Neutrophil (primary cell): ENCODE measurements around the gene PCDHGA1.
"Not testable (repeated sequence)": the region's sequence is repeated elsewhere in the genome, so short reads cannot be mapped to it uniquely, and the experiment has no call there.

Experiments used
- H3K27ac ChIP-seq: fragments of 200-600 bp; sonication (generic); 2 replicates; pipeline ENCODE4 v1.5.1; 2016; ENCODE audit warnings: mild to moderate bottlenecking, moderate library complexity
- H3K27me3 ChIP-seq: fragments of 200-600 bp; sonication (generic); 2 replicates; pipeline ENCODE4 v1.6.0; 2016; ENCODE audit warnings: mild to moderate bottlenecking
- H3K36me3 ChIP-seq: fragments of 200-600 bp; sonication (generic); 2 replicates; pipeline ENCODE4 v1.5.1; 2017
- H3K4me1 ChIP-seq, 2 experiments: fragments of 200-600 bp in 1 of 2; sonication (generic) in 1 of 2; 1 replicate in 1 of 2; 2 replicates in 1 of 2; pipeline versions ENCODE4 v1.5.1 to v1.6.1; 2013 to 2016; ENCODE audit warnings: low read depth in 1 of 2, low read length in 1 of 2, mild to moderate bottlenecking in 1 of 2, moderate library complexity in 1 of 2; ENCODE audit not compliant: control insufficient read depth in 1 of 2, insufficient read depth in 1 of 2
- H3K4me3 ChIP-seq, 2 experiments: fragments of 200-600 bp in 1 of 2; sonication (generic) in 1 of 2; 1 replicate in 1 of 2; 2 replicates in 1 of 2; pipeline ENCODE4 v1.5.1; 2013 to 2016; ENCODE audit warnings: low read depth in 1 of 2, low read length in 1 of 2, mild to moderate bottlenecking in 1 of 2, moderate library complexity in 1 of 2
- H3K9me3 ChIP-seq: fragments of 200-600 bp; sonication (generic); 2 replicates; pipeline ENCODE4 v1.5.1; 2016
- TF ChIP-seq, protein P1 (sequence below): fragments of 200-600 bp; sonication (generic); IDR thresholded peaks from 2 replicates; pipeline ENCODE4 v1.5.1; 2016; ENCODE audit warnings: antibody characterized with exemption

PCDHGA1 gene

DNA sequence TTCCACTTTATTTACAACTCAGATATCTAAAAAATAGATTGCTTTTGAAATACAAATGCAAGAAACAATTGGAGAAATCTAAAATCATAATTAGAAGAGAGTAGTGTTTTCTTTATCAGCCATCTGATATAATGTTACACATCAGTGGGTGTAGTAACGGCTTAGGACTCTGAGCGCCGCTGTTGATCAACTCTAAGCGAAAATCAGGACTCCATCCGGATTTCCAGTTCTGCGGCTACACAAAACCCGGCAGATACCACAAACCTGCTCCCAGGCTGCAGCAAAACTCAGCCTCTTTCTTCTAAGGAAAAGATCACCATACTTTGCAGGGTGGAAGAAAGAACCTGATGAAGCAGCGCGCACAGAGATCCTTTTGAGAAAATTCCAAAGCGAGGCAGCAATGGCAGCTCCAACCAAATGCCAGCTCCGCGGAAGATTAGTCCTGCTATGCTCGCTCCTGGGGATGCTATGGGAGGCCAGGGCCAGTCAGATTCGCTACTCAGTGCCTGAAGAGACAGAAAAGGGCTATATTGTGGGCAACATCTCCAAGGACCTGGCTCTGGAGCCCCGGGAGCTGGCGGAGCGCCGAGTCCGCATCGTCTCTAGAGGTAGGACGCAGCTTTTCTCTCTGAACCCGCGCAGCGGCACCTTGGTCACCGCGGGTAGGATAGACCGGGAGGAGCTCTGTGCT, 72.4 kb downstream of the PCDHGA1 start, which contains the start of gene PCDHGA9:
TSS of gene PCDHGA9 (plus strand) at position 226 of the 691 bp plus-strand sequence. CDS start at position 401, 175 bp downstream.
- Histone ChIP-seq H3K9me3 (peaks cover 15% of the 10 kb centered on the region), H3K27me3 (peaks cover 98% of the 10 kb centered on the region), H3K27ac (no peak within 1 kb of the TSS), H3K36me3 (no peaks in the 10 kb centered on the region), H3K4me1 (no peaks in the 10 kb centered on the region), H3K4me3 (no peak within 1 kb of the TSS)
- TF ChIP-seq, protein P1, sequence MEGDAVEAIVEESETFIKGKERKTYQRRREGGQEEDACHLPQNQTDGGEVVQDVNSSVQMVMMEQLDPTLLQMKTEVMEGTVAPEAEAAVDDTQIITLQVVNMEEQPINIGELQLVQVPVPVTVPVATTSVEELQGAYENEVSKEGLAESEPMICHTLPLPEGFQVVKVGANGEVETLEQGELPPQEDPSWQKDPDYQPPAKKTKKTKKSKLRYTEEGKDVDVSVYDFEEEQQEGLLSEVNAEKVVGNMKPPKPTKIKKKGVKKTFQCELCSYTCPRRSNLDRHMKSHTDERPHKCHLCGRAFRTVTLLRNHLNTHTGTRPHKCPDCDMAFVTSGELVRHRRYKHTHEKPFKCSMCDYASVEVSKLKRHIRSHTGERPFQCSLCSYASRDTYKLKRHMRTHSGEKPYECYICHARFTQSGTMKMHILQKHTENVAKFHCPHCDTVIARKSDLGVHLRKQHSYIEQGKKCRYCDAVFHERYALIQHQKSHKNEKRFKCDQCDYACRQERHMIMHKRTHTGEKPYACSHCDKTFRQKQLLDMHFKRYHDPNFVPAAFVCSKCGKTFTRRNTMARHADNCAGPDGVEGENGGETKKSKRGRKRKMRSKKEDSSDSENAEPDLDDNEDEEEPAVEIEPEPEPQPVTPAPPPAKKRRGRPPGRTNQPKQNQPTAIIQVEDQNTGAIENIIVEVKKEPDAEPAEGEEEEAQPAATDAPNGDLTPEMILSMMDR, result no peak

DNA sequence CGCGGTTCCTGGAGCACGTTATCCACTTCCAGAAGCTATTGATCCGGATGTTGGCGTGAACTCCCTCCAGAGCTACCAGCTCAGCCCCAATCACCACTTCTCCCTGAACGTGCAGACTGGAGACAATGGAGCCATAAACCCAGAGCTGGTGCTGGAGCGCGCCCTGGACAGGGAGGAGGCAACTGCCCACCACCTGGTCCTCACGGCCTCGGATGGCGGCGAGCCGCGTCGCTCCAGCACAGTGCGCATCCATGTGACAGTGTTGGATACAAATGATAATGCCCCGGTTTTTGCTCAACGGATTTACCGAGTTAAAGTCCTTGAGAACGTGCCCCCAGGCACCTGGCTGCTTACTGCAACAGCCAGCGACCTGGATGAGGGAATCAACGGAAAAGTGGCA, 73.1 kb downstream of the PCDHGA1 start:
- no peaks in the 10 kb centered on the region for H3K36me3 ChIP-seq
- TF ChIP-seq, protein P1, result no peak
- H3K27me3 ChIP-seq, result peaks cover 100% of the 10 kb centered on the region
- no peaks in the 10 kb centered on the region for H3K4me1 ChIP-seq
- no peak overlapping the region for H3K27ac ChIP-seq
- no peak overlapping the region for H3K4me3 ChIP-seq
- peaks cover 19% of the 10 kb centered on the region for H3K9me3 ChIP-seq

DNA sequence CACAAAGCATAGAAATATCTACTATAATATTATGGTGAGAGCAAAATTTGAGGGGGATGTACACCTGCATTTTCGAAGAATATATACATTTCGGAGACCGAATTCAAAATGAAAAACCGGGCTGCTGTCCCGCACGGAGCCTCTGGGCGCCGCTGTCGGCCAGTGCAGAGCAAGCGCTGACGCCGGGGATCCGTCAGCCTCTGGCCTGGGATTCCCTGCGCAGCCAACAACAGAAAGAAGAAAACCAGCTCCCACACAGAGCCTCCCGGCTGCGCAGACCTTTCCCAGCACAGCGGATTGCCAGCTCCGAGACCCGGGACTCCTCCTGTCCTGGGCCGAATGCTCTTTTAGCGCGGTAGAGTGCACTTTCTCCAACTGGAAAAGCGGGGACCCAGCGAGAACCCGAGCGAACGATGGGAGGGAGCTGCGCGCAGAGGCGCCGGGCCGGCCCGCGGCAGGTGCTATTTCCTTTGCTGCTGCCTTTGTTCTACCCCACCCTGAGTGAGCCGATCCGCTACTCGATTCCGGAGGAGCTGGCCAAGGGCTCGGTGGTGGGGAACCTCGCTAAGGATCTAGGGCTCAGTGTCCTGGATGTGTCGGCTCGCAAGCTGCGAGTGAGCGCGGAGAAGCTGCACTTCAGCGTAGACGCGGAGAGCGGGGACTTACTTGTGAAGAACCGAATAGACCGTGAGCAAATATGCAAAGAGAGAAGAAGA, 77.6 kb downstream of the PCDHGA1 start, which contains the start of gene PCDHGB6:
TSS of gene PCDHGB6 (plus strand) at position 232 of the 716 bp plus-strand sequence. CDS start at position 414, 182 bp downstream.
- H3K27me3 ChIP-seq, result peaks cover 100% of the 10 kb centered on the region
- H3K36me3 ChIP-seq, H3K4me1 ChIP-seq, H3K27ac ChIP-seq, H3K4me3 ChIP-seq: not testable (repeated sequence)
- H3K9me3 ChIP-seq, result peaks cover 21% of the 10 kb centered on the region

DNA sequence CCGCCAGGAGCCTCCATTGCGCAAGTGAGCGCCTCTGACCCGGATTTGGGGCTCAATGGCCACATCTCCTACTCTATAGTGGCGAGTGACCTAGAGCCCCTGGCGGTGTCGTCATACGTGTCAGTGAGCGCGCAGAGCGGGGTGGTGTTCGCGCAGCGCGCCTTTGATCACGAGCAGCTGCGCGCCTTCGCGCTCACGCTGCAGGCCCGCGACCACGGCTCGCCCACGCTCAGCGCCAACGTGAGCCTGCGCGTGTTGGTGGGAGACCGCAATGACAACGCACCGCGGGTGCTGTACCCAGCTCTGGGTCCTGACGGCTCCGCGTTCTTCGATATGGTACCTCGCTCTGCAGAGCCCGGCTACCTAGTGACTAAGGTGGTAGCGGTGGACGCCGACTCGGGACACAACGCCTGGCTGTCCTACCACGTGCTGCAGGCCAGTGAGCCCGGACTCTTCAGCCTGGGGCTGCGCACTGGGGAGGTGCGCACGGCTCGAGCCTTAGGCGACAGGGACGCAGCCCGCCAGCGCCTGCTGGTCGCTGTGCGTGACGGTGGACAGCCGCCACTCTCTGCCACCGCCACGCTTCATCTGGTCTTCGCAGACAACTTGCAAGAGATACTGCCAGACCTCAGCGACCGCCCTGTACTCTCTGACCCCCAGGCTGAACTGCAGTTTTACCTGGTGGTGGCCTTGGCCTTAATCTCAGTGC, 79.4 kb downstream of the PCDHGA1 start:
- H3K4me3 ChIP-seq, result no peak overlapping the region
- H3K4me1 ChIP-seq, result peaks cover 0 to 7% of the 10 kb centered on the region in 2 experiments
- peaks cover 100% of the 10 kb centered on the region for H3K27me3 ChIP-seq
- no peak overlapping the region for H3K27ac ChIP-seq
- TF ChIP-seq, protein P1, result no peak
- H3K36me3 ChIP-seq, result no peaks in the 10 kb centered on the region
- peaks cover 20% of the 10 kb centered on the region for H3K9me3 ChIP-seq

DNA sequence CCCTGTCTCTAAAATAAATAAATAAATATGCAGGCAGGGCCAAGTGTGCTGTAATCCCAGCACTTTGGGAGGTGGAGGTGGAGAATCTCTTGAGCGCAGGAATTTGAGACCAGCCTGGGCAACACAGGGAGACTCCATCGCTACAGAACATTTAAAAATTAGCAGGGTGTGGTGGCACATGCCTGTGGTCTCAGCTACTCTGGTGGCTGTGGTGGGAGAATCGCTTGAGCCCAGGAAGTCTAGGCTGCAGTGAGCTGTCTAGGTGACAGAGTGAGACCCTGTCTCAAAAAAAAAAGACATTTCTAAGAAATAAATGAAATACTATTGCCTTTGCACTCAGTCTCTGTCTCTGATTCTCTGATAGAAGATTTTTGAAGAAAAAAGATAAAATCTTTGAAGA, 81.3 kb downstream of the PCDHGA1 start:
- Histone ChIP-seq H3K9me3 (peaks cover 20% of the 10 kb centered on the region), H3K36me3 (no peaks in the 10 kb centered on the region), H3K4me3 (no peak overlapping the region), H3K27me3 (peaks cover 100% of the 10 kb centered on the region), H3K4me1 (peaks cover 0 to 7% of the 10 kb centered on the region in 2 experiments), H3K27ac (no peak overlapping the region)
- TF ChIP-seq, protein P1, result no peak
